ENCODE results near the gene NXPH1. TPM values are rescaled to one million over a fixed set of nuclear protein-coding genes. Genes with fewer than 3 reads are reported as not detected.

NXPH1 gene
- polyA plus RNA-seq, 1 donor (not counting 4 experiments of a cell fraction or from before 2014, with no cell fraction given), result not detected

GRCh38 chr7:8753355-8753754, 319.9 kb downstream of the NXPH1 start:
- no peak overlapping the region for H3K9ac ChIP-seq (ENCODE audit: control insufficient read depth, extremely low read depth, insufficient read depth, low read length)
- dilution Hi-C loops (cut with MboI; ENCODE audit: extremely low pct_ligation_motif_present, low sequenced_read_pairs), result no loop called here

DNA sequence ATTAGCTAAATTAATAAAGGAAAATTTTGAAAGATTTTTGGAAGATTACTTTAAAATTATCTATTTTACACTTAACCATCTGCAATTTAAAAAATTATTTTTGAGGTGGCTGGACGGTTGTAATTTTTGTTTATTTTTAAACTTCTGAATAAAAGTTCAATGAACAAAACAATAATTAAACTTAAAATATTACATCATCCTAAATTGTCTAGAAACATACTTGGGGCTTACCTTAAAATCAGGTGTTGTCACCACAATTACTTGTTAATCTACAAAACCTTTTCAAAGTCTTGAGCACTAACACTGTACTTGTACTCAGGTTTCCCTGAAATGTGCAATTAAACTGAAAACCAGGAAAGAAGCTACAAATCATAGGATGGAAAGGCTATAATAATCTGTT, 328.3 kb downstream of the NXPH1 start:
- FAIRE-seq, result no peak
- no peaks in the 10 kb centered on the region for H3K9me3 ChIP-seq (ENCODE audit: control insufficient read depth, low read depth, low read length)
- no peak overlapping the region for H3K4me2 ChIP-seq (ENCODE audit: control insufficient read depth, extremely low read depth, insufficient read depth, low read depth, low read length)
- no peaks in the 10 kb centered on the region for H3K79me2 ChIP-seq (ENCODE audit: control insufficient read depth, insufficient read depth, low read length)
- no peak overlapping the region for H3K9ac ChIP-seq (ENCODE audit: control insufficient read depth, extremely low read depth, insufficient read depth, low read length)
- dilution Hi-C loops (cut with MboI; ENCODE audit: extremely low pct_ligation_motif_present, low sequenced_read_pairs), result no loop called here
- H4K20me1 ChIP-seq (ENCODE audit: control insufficient read depth, extremely low read depth, insufficient read depth, low read length), result no peaks in the 10 kb centered on the region
- no peaks in the 10 kb centered on the region for H3K4me1 ChIP-seq (ENCODE audit: control insufficient read depth, extremely low read depth, insufficient read depth, low read length)
- no peak overlapping the region for H3K27ac ChIP-seq (ENCODE audit: control insufficient read depth, insufficient read depth, low read length)
- no peak overlapping the region for H3K4me3 ChIP-seq (ENCODE audit: control insufficient read depth in 2 of 3, extremely low read depth in 1 of 3, insufficient read depth in 2 of 3, low read depth in 1 of 3, low read length in 3 of 3)
- no peak for DNase-seq (ENCODE audit: low read depth, low spot score)
- no peaks in the 10 kb centered on the region for H3K9me1 ChIP-seq (ENCODE audit: control insufficient read depth, extremely low read depth, insufficient read depth, low read length)
- no peak overlapping the region for H2AFZ ChIP-seq (ENCODE audit: control insufficient read depth, low read length)
- H3K36me3 ChIP-seq (ENCODE audit: control insufficient read depth in 2 of 2, extremely low read depth in 1 of 2, insufficient read depth in 2 of 2, low read length in 2 of 2), result no peaks in the 10 kb centered on the region
- H3K27me3 ChIP-seq (ENCODE audit: control insufficient read depth, extremely low read depth, insufficient read depth, low read length), result no peaks in the 10 kb centered on the region
- no peak for TF ChIP-seq CTCF (optimal IDR thresholded peaks at IDR 0.05 in 1 of 3, IDR thresholded peaks at IDR 0.05 in 1 of 3, conservative IDR thresholded peaks at IDR 0.05 in 1 of 3; ENCODE audit: extremely low read depth in 1 of 3, insufficient read depth in 2 of 3, low read length in 3 of 3)
- TF ChIP-seq EZH2 (IDR thresholded peaks at IDR 0.05; ENCODE audit: low read length), result no peak

More at GRCh38 chr7:8753355-8753754, 319.9 kb downstream of the NXPH1 start:
- Histone ChIP-seq H3K4me3 (ENCODE audit: control insufficient read depth in 2 of 3, extremely low read depth in 1 of 3, insufficient read depth in 2 of 3, low read depth in 1 of 3, low read length in 3 of 3) (no peak overlapping the region), H3K27ac (ENCODE audit: control insufficient read depth, insufficient read depth, low read length) (no peak overlapping the region), H2AFZ (ENCODE audit: control insufficient read depth, low read length) (no peak overlapping the region), H3K4me1 (ENCODE audit: control insufficient read depth, extremely low read depth, insufficient read depth, low read length) (no peaks in the 10 kb centered on the region), H3K9me3 (ENCODE audit: control insufficient read depth, low read depth, low read length) (no peaks in the 10 kb centered on the region), H3K79me2 (ENCODE audit: control insufficient read depth, insufficient read depth, low read length) (no peaks in the 10 kb centered on the region), H3K4me2 (ENCODE audit: control insufficient read depth, extremely low read depth, insufficient read depth, low read depth, low read length) (no peak overlapping the region), H3K27me3 (ENCODE audit: control insufficient read depth, extremely low read depth, insufficient read depth, low read length) (no peaks in the 10 kb centered on the region), H4K20me1 (ENCODE audit: control insufficient read depth, extremely low read depth, insufficient read depth, low read length) (no peaks in the 10 kb centered on the region), H3K36me3 (ENCODE audit: control insufficient read depth in 2 of 2, extremely low read depth in 1 of 2, insufficient read depth in 2 of 2, low read length in 2 of 2) (no peaks in the 10 kb centered on the region), H3K9me1 (ENCODE audit: control insufficient read depth, extremely low read depth, insufficient read depth, low read length) (no peaks in the 10 kb centered on the region)
- no peak for FAIRE-seq
- no peak for TF ChIP-seq CTCF (optimal IDR thresholded peaks at IDR 0.05 in 1 of 3, IDR thresholded peaks at IDR 0.05 in 1 of 3, conservative IDR thresholded peaks at IDR 0.05 in 1 of 3; ENCODE audit: extremely low read depth in 1 of 3, insufficient read depth in 2 of 3, low read length in 3 of 3)
- TF ChIP-seq EZH2 (IDR thresholded peaks at IDR 0.05; ENCODE audit: low read length), result no peak
- no peak for DNase-seq (ENCODE audit: low read depth, low spot score)

Measured in keratinocyte (primary cell).